A549 (cell line): ENCODE measurements around the gene SUV39H2.

Experiments
- BHLHE40 ChIP-seq: IDR thresholded peaks from 2 replicates; pipeline ENCODE4 v1.6.1; 2012; ENCODE audit warnings: low read depth, low read length, inconsistent platforms
- CTCF ChIP-seq: fragments of >200 bp; sonication (Bioruptor Twin); formaldehyde crosslinking; IDR thresholded peaks from 3 replicates; pipeline ENCODE4 v1.5.1; 2016
- HDAC2 ChIP-seq: fragments of 200-600 bp; sonication (generic); IDR thresholded peaks from 2 replicates; pipeline ENCODE4 v1.6.1; 2016
- MYC ChIP-seq: IDR thresholded peaks from 2 replicates; pipeline ENCODE4 v1.6.1; 2012; ENCODE audit warnings: mild to moderate bottlenecking, inconsistent platforms, low read length, improper control_type of control experiment, borderline replicate concordance
- POLR2A ChIP-seq: IDR thresholded peaks from 2 replicates; pipeline ENCODE4 v1.6.1; 2012; ENCODE audit warnings: mild to moderate bottlenecking, low read length
- RAD21 ChIP-seq, 2 experiments: fragments of >200 bp in 1 of 2; sonication (Bioruptor Twin) in 1 of 2; formaldehyde crosslinking in 1 of 2; IDR thresholded peaks in 1 of 2; conservative IDR thresholded peaks in 1 of 2; 2 replicates in 1 of 2; 3 replicates in 1 of 2; pipeline ENCODE4 v1.6.1; 2012 to 2018; ENCODE audit warnings: inconsistent platforms in 1 of 2
- REST ChIP-seq: fragments of 200-600 bp; sonication (generic); IDR thresholded peaks from 2 replicates; pipeline ENCODE4 v1.6.1; 2016; ENCODE audit warnings: antibody characterized with exemption, mild to moderate bottlenecking, moderate library complexity

GRCh38 chr10:14880229-14880628 lies 1.6 kb downstream of the SUV39H2 start:
- TF ChIP-seq MYC = no peak
- peak; percentile 65 for TF ChIP-seq REST
- no peak for TF ChIP-seq POLR2A
- no peak for TF ChIP-seq CTCF
- no peak for TF ChIP-seq RAD21 (conservative IDR thresholded peaks at IDR 0.05 in 1 of 2, IDR thresholded peaks at IDR 0.05 in 1 of 2)
- no peak for TF ChIP-seq HDAC2
- no peak for TF ChIP-seq BHLHE40
